ENCODE data around the gene ZFP1. TPM values are rescaled to one million over a fixed set of nuclear protein-coding genes. Genes with fewer than 3 reads are reported as not detected.
"Not testable (repeated sequence)": the region's sequence is repeated elsewhere in the genome, so short reads cannot be mapped to it uniquely, and the experiment has no call there.

ZFP1 gene
- total and polyA plus RNA-seq, 5 donors from 2014 or later, result 14.2 to 19.2 (median 16.5) TPM

- ATAC-seq (ENCODE audit: low read depth in 2 of 2), result no peak
- peaks cover 5 to 19% (median 12%) of the 10 kb centered on the region in 4 donors for H3K4me1 Mint-ChIP-seq
- Histone ChIP-seq H3K4me3 (ENCODE audit: low read depth, low read length) (no peak overlapping the region), H3K9me3 (ENCODE audit: control insufficient read depth in 2 of 2, low read length in 2 of 2) (no peaks in the 10 kb centered on the region), H3K27me3 (ENCODE audit: control insufficient read depth, insufficient read depth, low read length) (no peaks in the 10 kb centered on the region), H3K27ac (ENCODE audit: insufficient read depth, low read length, poor library complexity, severe bottlenecking) (no peak overlapping the region), H3K4me1 (ENCODE audit: control insufficient read depth, insufficient read depth, low read length, poor library complexity, severe bottlenecking) (no peaks in the 10 kb centered on the region), H3K36me3 (ENCODE audit: control insufficient read depth, insufficient read depth, low read length) (no peaks in the 10 kb centered on the region)
- no peaks in the 10 kb centered on the region for H3K9me3 Mint-ChIP-seq
- H3K36me3 Mint-ChIP-seq, result no peaks in the 10 kb centered on the region
- DNase-seq, result no peak
- H3K27ac Mint-ChIP-seq, result no peak overlapping the region
- no peak overlapping the region for H3K4me3 Mint-ChIP-seq
- peaks cover 6% of the 10 kb centered on the region for H3K27me3 Mint-ChIP-seq
These were observed 55.5 kb downstream of the ZFP1 start for GRCh38 chr16:75203667-75204409.

GRCh38 chr16:75204410-75204758 lies 56.1 kb downstream of the ZFP1 start:
- Histone ChIP-seq H3K9me3 (ENCODE audit: control insufficient read depth in 2 of 2, low read length in 2 of 2) (no peaks in the 10 kb centered on the region), H3K27ac (ENCODE audit: insufficient read depth, low read length, poor library complexity, severe bottlenecking) (no peak overlapping the region), H3K27me3 (ENCODE audit: control insufficient read depth, insufficient read depth, low read length) (no peaks in the 10 kb centered on the region), H3K36me3 (ENCODE audit: control insufficient read depth, insufficient read depth, low read length) (no peaks in the 10 kb centered on the region), H3K4me1 (ENCODE audit: control insufficient read depth, insufficient read depth, low read length, poor library complexity, severe bottlenecking) (no peaks in the 10 kb centered on the region), H3K4me3 (ENCODE audit: low read depth, low read length) (no peak overlapping the region)
- no peak for DNase-seq
- Mint-ChIP-seq H3K4me3 (no peak overlapping the region), H3K36me3 (no peaks in the 10 kb centered on the region), H3K27me3 (peaks cover 2% of the 10 kb centered on the region), H3K4me1 (peaks cover 2 to 18% (median 12%) of the 10 kb centered on the region in 4 donors), H3K9me3 (no peaks in the 10 kb centered on the region), H3K27ac (no peak overlapping the region)
- no peak for ATAC-seq (ENCODE audit: low read depth in 2 of 2)

- not testable (repeated sequence) for H3K4me3 Mint-ChIP-seq; H3K36me3 ChIP-seq (ENCODE audit: control insufficient read depth, insufficient read depth, low read length); H3K27me3 Mint-ChIP-seq; H3K27me3 ChIP-seq (ENCODE audit: control insufficient read depth, insufficient read depth, low read length); H3K36me3 Mint-ChIP-seq; H3K4me1 ChIP-seq (ENCODE audit: control insufficient read depth, insufficient read depth, low read length, poor library complexity, severe bottlenecking); H3K9me3 ChIP-seq (ENCODE audit: control insufficient read depth in 2 of 2, low read length in 2 of 2); H3K27ac ChIP-seq (ENCODE audit: insufficient read depth, low read length, poor library complexity, severe bottlenecking); ATAC-seq (ENCODE audit: low read depth in 2 of 2); DNase-seq; H3K4me3 ChIP-seq (ENCODE audit: low read depth, low read length); H3K27ac Mint-ChIP-seq; H3K9me3 Mint-ChIP-seq
- peaks cover 0 to 15% (median 12%) of the 10 kb centered on the region in 4 donors for H3K4me1 Mint-ChIP-seq
These were observed 56.6 kb downstream of the ZFP1 start for GRCh38 chr16:75204905-75205304.

GRCh38 chr16:75205438-75205837 lies 57.1 kb downstream of the ZFP1 start:
- H3K4me1 ChIP-seq (ENCODE audit: control insufficient read depth, insufficient read depth, low read length, poor library complexity, severe bottlenecking); H3K9me3 Mint-ChIP-seq; H3K27ac Mint-ChIP-seq; ATAC-seq (ENCODE audit: low read depth in 2 of 2); H3K27me3 ChIP-seq (ENCODE audit: control insufficient read depth, insufficient read depth, low read length); H3K36me3 Mint-ChIP-seq; H3K9me3 ChIP-seq (ENCODE audit: control insufficient read depth in 2 of 2, low read length in 2 of 2); H3K27ac ChIP-seq (ENCODE audit: insufficient read depth, low read length, poor library complexity, severe bottlenecking); H3K4me3 ChIP-seq (ENCODE audit: low read depth, low read length); H3K4me3 Mint-ChIP-seq; DNase-seq; H3K36me3 ChIP-seq (ENCODE audit: control insufficient read depth, insufficient read depth, low read length); H3K27me3 Mint-ChIP-seq: not testable (repeated sequence)
- H3K4me1 Mint-ChIP-seq, result peaks cover 0 to 15% (median 10%) of the 10 kb centered on the region in 4 donors

GRCh38 chr16:75205961-75206748 lies 57.8 kb downstream of the ZFP1 start:
- H3K4me3 ChIP-seq (ENCODE audit: low read depth, low read length); H3K4me1 Mint-ChIP-seq; H3K27ac ChIP-seq (ENCODE audit: insufficient read depth, low read length, poor library complexity, severe bottlenecking); H3K4me1 ChIP-seq (ENCODE audit: control insufficient read depth, insufficient read depth, low read length, poor library complexity, severe bottlenecking); DNase-seq; H3K9me3 ChIP-seq (ENCODE audit: control insufficient read depth in 2 of 2, low read length in 2 of 2); H3K9me3 Mint-ChIP-seq; H3K27me3 Mint-ChIP-seq; H3K36me3 Mint-ChIP-seq; H3K36me3 ChIP-seq (ENCODE audit: control insufficient read depth, insufficient read depth, low read length); H3K4me3 Mint-ChIP-seq; H3K27me3 ChIP-seq (ENCODE audit: control insufficient read depth, insufficient read depth, low read length); ATAC-seq (ENCODE audit: low read depth in 2 of 2); H3K27ac Mint-ChIP-seq: not testable (repeated sequence)

- Histone ChIP-seq H3K27ac (ENCODE audit: insufficient read depth, low read length, poor library complexity, severe bottlenecking) (no peak within 1 kb of the TSS), H3K4me3 (ENCODE audit: low read depth, low read length) (no peak within 1 kb of the TSS), H3K4me1 (ENCODE audit: control insufficient read depth, insufficient read depth, low read length, poor library complexity, severe bottlenecking) (no peaks in the 10 kb centered on the region), H3K9me3 (ENCODE audit: control insufficient read depth in 2 of 2, low read length in 2 of 2) (no peaks in the 10 kb centered on the region), H3K27me3 (ENCODE audit: control insufficient read depth, insufficient read depth, low read length) (no peaks in the 10 kb centered on the region), H3K36me3 (ENCODE audit: control insufficient read depth, insufficient read depth, low read length) (no peaks in the 10 kb centered on the region)
- H3K9me3 Mint-ChIP-seq, result no peaks in the 10 kb centered on the region
- no peak for ATAC-seq (ENCODE audit: low read depth in 2 of 2)
- no peak for DNase-seq
- no peaks in the 10 kb centered on the region for H3K36me3 Mint-ChIP-seq
- peak within 1 kb of the TSS in 1 of 3 donors; percentile 66 for H3K27ac Mint-ChIP-seq
- peaks cover 0 to 2% (median under 1%) of the 10 kb centered on the region in 4 donors for H3K4me1 Mint-ChIP-seq
- no peak within 1 kb of the TSS for H3K4me3 Mint-ChIP-seq
- H3K27me3 Mint-ChIP-seq, result no peaks in the 10 kb centered on the region
These were observed 58.6 kb downstream of the ZFP1 start, which contains the start of gene CTRB2 for GRCh38 chr16:75206749-75207451. CTRB2 (minus strand) TSS chr16:75207161; CDS start chr16:75207141, 20 bp downstream.

- DNase-seq (no peak), ATAC-seq (ENCODE audit: low read depth in 2 of 2) (no peak)
- Mint-ChIP-seq H3K4me1 (no peaks in the 10 kb centered on the region), H3K27ac (no peak overlapping the region), H3K36me3 (no peaks in the 10 kb centered on the region), H3K27me3 (no peaks in the 10 kb centered on the region), H3K4me3 (no peak overlapping the region), H3K9me3 (no peaks in the 10 kb centered on the region)
- Histone ChIP-seq H3K9me3 (ENCODE audit: control insufficient read depth in 2 of 2, low read length in 2 of 2) (no peaks in the 10 kb centered on the region), H3K27me3 (ENCODE audit: control insufficient read depth, insufficient read depth, low read length) (no peaks in the 10 kb centered on the region), H3K4me3 (ENCODE audit: low read depth, low read length) (no peak overlapping the region), H3K27ac (ENCODE audit: insufficient read depth, low read length, poor library complexity, severe bottlenecking) (no peak overlapping the region), H3K36me3 (ENCODE audit: control insufficient read depth, insufficient read depth, low read length) (no peaks in the 10 kb centered on the region), H3K4me1 (ENCODE audit: control insufficient read depth, insufficient read depth, low read length, poor library complexity, severe bottlenecking) (no peaks in the 10 kb centered on the region)
These were observed 59.5 kb downstream of the ZFP1 start for GRCh38 chr16:75207831-75208230.
